Skin epidermis (tissue), 12 donors: ENCODE data around the gene KLHL21.

ENCODE experiments used
- H3K27ac ChIP-seq, 21 experiments: fragments of 200-600 bp; sonication (generic) in 11 of 21; one replicate each; pipeline ENCODE4 v1.5.0; 2020; ENCODE audit warnings: mild to moderate bottlenecking in 3 of 21, inconsistent platforms in 2 of 21, moderate library complexity in 2 of 21
- H3K4me3 ChIP-seq, 7 experiments: fragments of 200-600 bp; sonication (generic) in 2 of 7; one replicate each; pipeline ENCODE4 v1.5.0; 2020; ENCODE audit warnings: inconsistent platforms in 2 of 7, mild to moderate bottlenecking in 2 of 7, moderate library complexity in 1 of 7

The KLHL21 gene

GRCh38 chr1:6588128-6588892, 14.4 kb downstream of the KLHL21 start:
- H3K27ac ChIP-seq = peak overlapping the region in 4 of 21 experiments; percentile 1 to 51 (median 24)
- no peak overlapping the region for H3K4me3 ChIP-seq

GRCh38 chr1:6587261-6588005, 15.2 kb downstream of the KLHL21 start:
- Histone ChIP-seq H3K27ac (peak overlapping the region in 4 of 21 experiments; percentile 16 to 51 (median 36)), H3K4me3 (no peak overlapping the region)

- no peak overlapping the region for H3K27ac ChIP-seq
- no peak overlapping the region for H3K4me3 ChIP-seq
Measured at GRCh38 chr1:6586404-6586816, 16.3 kb downstream of the KLHL21 start.

- Histone ChIP-seq H3K27ac (no peak overlapping the region), H3K4me3 (no peak overlapping the region)
Measured at GRCh38 chr1:6585841-6586240, 16.8 kb downstream of the KLHL21 start.

GRCh38 chr1:6585081-6585722, 17.5 kb downstream of the KLHL21 start:
- Histone ChIP-seq H3K27ac (no peak overlapping the region), H3K4me3 (no peak overlapping the region)

GRCh38 chr1:6584126-6585080, 18.3 kb downstream of the KLHL21 start:
- Histone ChIP-seq H3K27ac (no peak overlapping the region), H3K4me3 (no peak overlapping the region)

GRCh38 chr1:6582370-6582769, 20.3 kb downstream of the KLHL21 start:
- peak overlapping the region in 2 of 21 experiments; percentile 15 to 94 for H3K27ac ChIP-seq
- H3K4me3 ChIP-seq = no peak overlapping the region

GRCh38 chr1:6581561-6582305, 20.9 kb downstream of the KLHL21 start:
- Histone ChIP-seq H3K27ac (peak overlapping the region in 7 of 21 experiments; percentile 15 to 99 (median 94)), H3K4me3 (no peak overlapping the region)

- Histone ChIP-seq H3K27ac (peak overlapping the region in 20 of 21 experiments; percentile 80 to 99 (median 94)), H3K4me3 (peak overlapping the region; percentile 79 to 97 (median 88))
Measured at GRCh38 chr1:6580593-6581409, 21.9 kb downstream of the KLHL21 start.

GRCh38 chr1:6580119-6580592, 22.5 kb downstream of the KLHL21 start:
- peak overlapping the region; percentile 79 to 97 (median 88) for H3K4me3 ChIP-seq

GRCh38 chr1:6579374-6580118, 23.1 kb downstream of the KLHL21 start, which contains the start of gene ZBTB48:
Gene ZBTB48 (plus strand): TSS chr1:6579994. CDS start chr1:6580610, 616 bp downstream.
- H3K27ac ChIP-seq = peak within 1 kb of the TSS; percentile 65 to 99 (median 94)
- peak within 1 kb of the TSS; percentile 79 to 97 (median 88) for H3K4me3 ChIP-seq

More at GRCh38 chr1:6580119-6580592, 22.5 kb downstream of the KLHL21 start:
- H3K27ac ChIP-seq = peak overlapping the region; percentile 65 to 99 (median 94)

- peak overlapping the region in 18 of 21 experiments; percentile 80 to 99 (median 94) for H3K27ac ChIP-seq
Measured at GRCh38 chr1:6578624-6579373, 23.9 kb downstream of the KLHL21 start.

GRCh38 chr1:6577831-6578525, 24.7 kb downstream of the KLHL21 start:
- no peak overlapping the region for H3K4me3 ChIP-seq
- H3K27ac ChIP-seq = no peak overlapping the region

More at GRCh38 chr1:6578624-6579373, 23.9 kb downstream of the KLHL21 start:
- H3K4me3 ChIP-seq = peak overlapping the region in 1 of 7 experiments; percentile 88

GRCh38 chr1:6574818-6575217, 27.9 kb downstream of the KLHL21 start:
- no peak overlapping the region for H3K4me3 ChIP-seq

GRCh38 chr1:6574025-6574620, 28.5 kb downstream of the KLHL21 start:
- H3K27ac ChIP-seq = no peak overlapping the region
- no peak overlapping the region for H3K4me3 ChIP-seq

More at GRCh38 chr1:6574818-6575217, 27.9 kb downstream of the KLHL21 start:
- H3K27ac ChIP-seq = no peak overlapping the region
